Endometrial microvascular endothelial cells (primary cell): Measurements from ENCODE around the gene SPDYE6. TPM values are rescaled to one million over a fixed set of nuclear protein-coding genes. Genes with fewer than 3 reads are reported as not detected.

Experiments used
- in situ Hi-C: cut with HindIII; loops from 2 replicates; pipeline ENCODE4 v1.10.0; 2017; ENCODE audit warnings: low sequenced_read_pairs, low pct_unique_long_range_greater_than_20kb; ENCODE audit errors: inconsistent ontology term
- total RNA-seq: library from RNA; depleted of rRNA; stranded (reverse); fragments of >200 nt; gene quantifications from one replicate; pipeline ENCODE4 v1.2.3, GENCODE V29; 2015; ENCODE audit errors: inconsistent ontology term

SPDYE6 gene
- total RNA-seq, 1 donor from 2014 or later, result not detected

- in situ Hi-C loops, result no loop called here
These were observed 58.6 kb downstream of the SPDYE6 start for GRCh38 chr7:102297487-102298218.

DNA sequence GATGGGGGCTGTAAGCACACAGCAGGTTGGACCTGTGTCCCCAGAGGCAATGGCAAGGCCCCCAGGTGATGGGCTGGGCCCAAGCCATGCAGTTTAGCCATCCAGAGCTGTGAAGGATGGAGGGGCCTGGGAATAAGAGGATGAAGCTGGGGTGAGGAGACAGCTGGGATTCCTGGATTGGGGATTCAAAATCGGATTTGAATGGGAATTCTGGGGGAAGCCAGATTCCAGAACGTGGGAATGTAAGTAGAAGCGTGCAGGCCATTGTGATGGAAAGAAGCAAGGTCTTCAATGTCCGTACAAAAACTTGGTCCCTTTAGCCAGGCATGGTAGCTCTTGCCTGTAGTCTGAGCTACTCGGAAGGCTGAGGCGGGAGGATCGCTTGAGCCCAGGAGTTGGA lies 59.7 kb downstream of the SPDYE6 start:
- in situ Hi-C loops, result no loop called here

DNA sequence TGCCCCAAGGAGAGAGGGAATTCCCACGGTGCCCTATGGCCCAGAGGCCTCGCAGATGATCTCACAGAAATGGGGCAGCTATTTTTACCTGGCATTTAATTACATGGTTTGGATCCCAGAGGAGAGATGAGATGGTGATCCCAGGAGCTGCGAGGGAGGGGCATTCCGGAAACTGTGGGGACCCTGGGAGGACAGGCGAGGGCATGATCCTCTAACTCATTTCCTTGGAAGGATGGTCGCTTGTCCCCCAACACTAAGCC lies 60.1 kb downstream of the SPDYE6 start:
- in situ Hi-C loops, result no loop called here

Other genes with a start within 250 kb of the SPDYE6 start
- 0.56 TPM for gene SH2B2, start 69.6 kb downstream of the SPDYE6 start, total RNA-seq
- gene PRKRIP1, start 39.9 kb upstream of the SPDYE6 start, total RNA-seq, result 5.6 TPM
- gene ORAI2, start 77.1 kb upstream of the SPDYE6 start, total RNA-seq, result 65.0 TPM
- 12.8 TPM for gene ALKBH4, start 108.4 kb upstream of the SPDYE6 start, total RNA-seq
- 11.9 TPM for gene LRWD1, start 108.5 kb upstream of the SPDYE6 start, total RNA-seq
- 7.4 TPM for gene POLR2J, start 122.5 kb upstream of the SPDYE6 start, total RNA-seq
- gene RASA4B, start 161.3 kb upstream of the SPDYE6 start, total RNA-seq, result 2.7 TPM
- not detected for gene UPK3BL2, start 187.3 kb upstream of the SPDYE6 start, total RNA-seq
- gene SPDYE2, start 194.8 kb upstream of the SPDYE6 start, total RNA-seq, result not detected
- gene POLR2J3, start 216.1 kb upstream of the SPDYE6 start, total RNA-seq, result 14.7 TPM